HepG2 (cell line): ENCODE data around the gene FAM174C. TPM values are rescaled to one million over a fixed set of nuclear protein-coding genes. Genes with fewer than 3 reads are reported as not detected.
A peak's percentile ranks its signal among the peaks of the same experiment; 100 is the strongest.

ENCODE experiments used
- AFF4 ChIP-seq: sonication (generic); formaldehyde crosslinking; IDR thresholded peaks from 2 replicates; pipeline ENCODE4 v1.4.0; 2020; ENCODE audit warnings: missing genetic modification reagents
- AGO2 ChIP-seq: fragments of 200-400 bp; formaldehyde crosslinking; optimal IDR thresholded peaks from 2 replicates; pipeline ENCODE3; 2017; ENCODE audit warnings: mild to moderate bottlenecking, low read depth, low read length, moderate library complexity
- CBFB ChIP-seq: sonication (generic); formaldehyde crosslinking; IDR thresholded peaks from 2 replicates; pipeline ENCODE4 v1.4.0; 2020; ENCODE audit warnings: missing genetic modification reagents
- FOXK2 ChIP-seq: fragments of 450-650 bp; IDR thresholded peaks from 2 replicates; pipeline ENCODE4 v1.6.1; 2016
- GATA4 ChIP-seq: sonication (generic); IDR thresholded peaks from 2 replicates; pipeline ENCODE4 v1.6.1; 2016; ENCODE audit warnings: antibody characterized with exemption, low read depth, borderline replicate concordance
- NCOA1 ChIP-seq: sonication (generic); formaldehyde crosslinking; IDR thresholded peaks from 2 replicates; pipeline ENCODE4 v1.9.0; 2021; ENCODE audit warnings: missing genetic modification reagents
- PCBP1 ChIP-seq: fragments of 200-400 bp; formaldehyde crosslinking; IDR thresholded peaks from 2 replicates; pipeline ENCODE4 v1.6.1; 2017; ENCODE audit warnings: mild to moderate bottlenecking, low read depth, low read length, borderline replicate concordance
- RBM39 ChIP-seq: fragments of 200-400 bp; formaldehyde crosslinking; IDR thresholded peaks from one replicate; pipeline ENCODE4 v1.6.1; 2018; ENCODE audit warnings: antibody characterized with exemption, mild to moderate bottlenecking, low read depth, low read length; ENCODE audit not compliant: poor library complexity, severe bottlenecking
- RFXANK ChIP-seq: IDR thresholded peaks from 2 replicates; pipeline ENCODE4 v1.6.1; 2016
- RXRB ChIP-seq: IDR thresholded peaks from 2 replicates; pipeline ENCODE4 v1.6.1; 2016; ENCODE audit warnings: borderline replicate concordance, missing genetic modification reagents, missing compliant biosample characterization
- SOX13 ChIP-seq, 3 experiments: fragments of 450-650 bp in 1 of 3; sonication (generic) in 1 of 3; formaldehyde crosslinking in 1 of 3; IDR thresholded peaks in 2 of 3; conservative IDR thresholded peaks in 1 of 3; 2 replicates each; pipeline versions ENCODE4 v1.5.0 to v1.6.1; 2016 to 2020; ENCODE audit warnings: antibody characterized with exemption in 1 of 3, mild to moderate bottlenecking in 1 of 3, missing compliant biosample characterization in 1 of 3, missing genetic modification reagents in 1 of 3, moderate library complexity in 1 of 3
- SP140L ChIP-seq: sonication (generic); formaldehyde crosslinking; IDR thresholded peaks from 2 replicates; pipeline ENCODE4 v1.4.0; 2020; ENCODE audit warnings: missing genetic modification reagents, borderline replicate concordance
- TFDP1 ChIP-seq: IDR thresholded peaks from 2 replicates; pipeline ENCODE4 v1.6.1; 2016; ENCODE audit warnings: missing compliant biosample characterization, missing genetic modification reagents, borderline replicate concordance
- TRIM22 ChIP-seq: fragments of 450-650 bp; IDR thresholded peaks from 2 replicates; pipeline ENCODE4 v1.6.1; 2017
- ZFYVE20 ChIP-seq: sonication (generic); formaldehyde crosslinking; IDR thresholded peaks from 2 replicates; pipeline ENCODE4 v1.8.0; 2023; ENCODE audit warnings: low read depth, mild to moderate bottlenecking, moderate library complexity, missing genetic modification reagents, borderline replicate concordance
- ZMAT5 ChIP-seq: sonication (generic); formaldehyde crosslinking; IDR thresholded peaks from 2 replicates; pipeline ENCODE4 v1.5.0; 2020; ENCODE audit warnings: mild to moderate bottlenecking, low read depth, missing genetic modification reagents, borderline replicate concordance
- ZNF607 ChIP-seq: sonication (generic); formaldehyde crosslinking; IDR thresholded peaks from 2 replicates; pipeline ENCODE4 v1.5.1; 2020; ENCODE audit warnings: missing genetic modification reagents, mild to moderate bottlenecking, borderline replicate concordance
- ZNF782 ChIP-seq: sonication (generic); formaldehyde crosslinking; IDR thresholded peaks from 2 replicates; pipeline ENCODE4 v1.4.0; 2020; ENCODE audit warnings: missing genetic modification reagents, mild to moderate bottlenecking, borderline replicate concordance
- ZNF784 ChIP-seq: sonication (generic); formaldehyde crosslinking; IDR thresholded peaks from 2 replicates; pipeline ENCODE4 v1.5.1; 2020; ENCODE audit warnings: missing genetic modification reagents, mild to moderate bottlenecking, borderline replicate concordance
- ZNF792 ChIP-seq: IDR thresholded peaks from 2 replicates; pipeline ENCODE4 v1.6.1; 2016
- polyA plus RNA-seq, 8 experiments: library from polyadenylated mRNA; depleted of rRNA in 3 of 8; stranded (reverse) in 7 of 8; unstranded in 1 of 8; fragments of >200 nt; fragmentation: Illumina TruSeq in 4 of 8; extraction: Trizol in 4 of 8; gene quantifications; 2 replicates each; pipeline versions ENCODE4 v1.2.1 to v1.2.3, GENCODE V29; 2011 to 2016; ENCODE audit warnings: low read depth in 4 of 8, missing spikeins in 1 of 8, mixed read lengths in 1 of 8; ENCODE audit not compliant: insufficient read depth in 1 of 8
- total RNA-seq, 5 experiments: library from RNA; depleted of rRNA; stranded (reverse); fragments of >200 nt; fragmentation: Illumina TruSeq; extraction: Trizol; gene quantifications; 2 replicates each; pipeline ENCODE4 v1.2.3, GENCODE V29; 2016; ENCODE audit warnings: low read depth in 1 of 5

The FAM174C gene
- total and polyA plus RNA-seq, 2 of the 13 experiments (the other 11 are each of a cell fraction or from before 2014, with no cell fraction given) = 19.5 to 31.3 TPM

- TF ChIP-seq NCOA1 (CRISPR knock-in tag) (no peak), RFXANK (no peak), TRIM22 (no peak), ZNF607 (CRISPR knock-in tag) (no peak), AGO2 (peak; percentile 87), ZFYVE20 (CRISPR knock-in tag) (no peak), RXRB (CRISPR knock-in tag) (no peak), RBM39 (peak; percentile 70), ZNF782 (no peak), FOXK2 (no peak), SP140L (CRISPR knock-in tag) (no peak), GATA4 (no peak), SOX13 (IDR thresholded peaks at IDR 0.05) (no peak), SOX13 (CRISPR knock-in tag; conservative IDR thresholded peaks at IDR 0.05 in 1 of 2, IDR thresholded peaks at IDR 0.05 in 1 of 2) (no peak), CBFB (CRISPR knock-in tag) (no peak), TFDP1 (CRISPR knock-in tag) (no peak), PCBP1 (0 out of 2 replicates have a peak, but pooled peaks have one; percentile 18), ZNF792 (CRISPR knock-in tag) (no peak), ZNF784 (CRISPR knock-in tag) (no peak), ZMAT5 (no peak), AFF4 (no peak)
Observed at GRCh38 chr19:1274081-1274851, 1.1 kb upstream of the FAM174C start (continued).
